Tibial nerve (tissue), 4 donors: ENCODE results near the gene MAN1A1.

ENCODE experiments used
- CTCF ChIP-seq, 5 experiments: fragments of 200-600 bp in 3 of 5; fragments of 450-650 bp in 2 of 5; sonication (generic) in 3 of 5; IDR thresholded peaks; one replicate each; pipeline ENCODE4 v1.5.1; 2016 to 2019; ENCODE audit warnings: antibody characterized with exemption in 5 of 5, mild to moderate bottlenecking in 3 of 5, moderate library complexity in 2 of 5
- EP300 ChIP-seq, 2 donors: sonication (generic); formaldehyde crosslinking; IDR thresholded peaks; one replicate each; pipeline ENCODE4 v1.6.1; 2017; ENCODE audit warnings: antibody characterized with exemption in 2 of 2, mild to moderate bottlenecking in 1 of 2

- TF ChIP-seq EP300 (IDR thresholded peaks at IDR 0.05): no peak
- no peak for TF ChIP-seq CTCF (IDR thresholded peaks at IDR 0.05)
These were observed 163.1 kb downstream of the MAN1A1 start for GRCh38 chr6:119186490-119186889.
